Neural progenitor cell (in vitro differentiated cells): ENCODE data around the gene UBE2L5. TPM values are rescaled to one million over a fixed set of nuclear protein-coding genes. Genes with fewer than 3 reads are reported as not detected.

ENCODE experiments used
- DNase-seq: peaks from one replicate; pipeline ENCODE4 v3.0.0-alpha.2; 2016; ENCODE audit warnings: low spot score
- H2AFZ ChIP-seq: fragments of 200-600 bp; sonication (generic); replicated peaks from 2 replicates; pipeline ENCODE4 v1.6.1; 2016; ENCODE audit warnings: antibody characterized with exemption
- H3F3A ChIP-seq: fragments of 200-600 bp; sonication (generic); 2 replicates; pipeline ENCODE4 v1.6.1; 2016; ENCODE audit warnings: antibody characterized with exemption, low read depth
- H3K27ac ChIP-seq: fragments of 200-600 bp; sonication (generic); 2 replicates; pipeline ENCODE4 v1.5.1; 2016; ENCODE audit warnings: mild to moderate bottlenecking
- H3K27me3 ChIP-seq: fragments of 200-600 bp; sonication (generic); 2 replicates; pipeline ENCODE4 v1.6.1; 2016; ENCODE audit warnings: mild to moderate bottlenecking, moderate library complexity
- H3K36me3 ChIP-seq: fragments of 200-600 bp; sonication (generic); 2 replicates; pipeline ENCODE4 v1.5.1; 2016
- H3K4me1 ChIP-seq: fragments of 200-600 bp; sonication (generic); 2 replicates; pipeline ENCODE4 v1.6.1; 2016; ENCODE audit warnings: mixed run types
- H3K4me2 ChIP-seq: fragments of 200-600 bp; sonication (generic); 2 replicates; pipeline ENCODE4 v1.6.1; 2016
- H3K4me3 ChIP-seq: fragments of 200-600 bp; sonication (generic); 2 replicates; pipeline ENCODE4 v1.5.1; 2016
- H3K79me2 ChIP-seq: fragments of 200-600 bp; sonication (generic); 2 replicates; pipeline ENCODE4 v1.6.1; 2016; ENCODE audit warnings: low read depth
- H3K9ac ChIP-seq: fragments of 200-600 bp; sonication (generic); 2 replicates; pipeline ENCODE4 v1.6.1; 2016
- H3K9me3 ChIP-seq: fragments of 200-600 bp; sonication (generic); 2 replicates; pipeline ENCODE4 v1.5.1; 2016; ENCODE audit warnings: low read depth
- H4K20me1 ChIP-seq: fragments of 200-600 bp; sonication (generic); 2 replicates; pipeline ENCODE4 v1.6.1; 2016; ENCODE audit warnings: low read depth
- H3K27ac Mint-ChIP-seq: 3 replicates; pipeline ENCODE4 v1.8.0; 2021; ENCODE audit warnings: mixed read lengths
- H3K27me3 Mint-ChIP-seq: 2 replicates; pipeline ENCODE4 v1.8.0; 2022; ENCODE audit warnings: low read depth, mild to moderate bottlenecking, inconsistent platforms, moderate library complexity, mixed read lengths; ENCODE audit not compliant: insufficient read depth
- H3K36me3 Mint-ChIP-seq: 3 replicates; pipeline ENCODE4 v1.8.0; 2021; ENCODE audit warnings: mixed read lengths
- H3K4me1 Mint-ChIP-seq: 3 replicates; pipeline ENCODE4 v1.8.0; 2021; ENCODE audit warnings: mixed read lengths
- H3K4me3 Mint-ChIP-seq: 3 replicates; pipeline ENCODE4 v1.8.0; 2021; ENCODE audit warnings: mild to moderate bottlenecking, moderate library complexity, mixed read lengths
- H3K9me3 Mint-ChIP-seq: 3 replicates; pipeline ENCODE4 v1.8.0; 2020; ENCODE audit warnings: mixed read lengths
- CTCF ChIP-seq: fragments of 200-600 bp; sonication (generic); IDR thresholded peaks from 2 replicates; pipeline ENCODE4 v1.5.1; 2017; ENCODE audit warnings: antibody characterized with exemption, mild to moderate bottlenecking
- EZH2 ChIP-seq: fragments of 200-600 bp; sonication (generic); IDR thresholded peaks from 2 replicates; pipeline ENCODE4 v1.6.1; 2017; ENCODE audit warnings: antibody characterized with exemption, mild to moderate bottlenecking, moderate library complexity
- EZH2phosphoT487 ChIP-seq: fragments of 200-600 bp; sonication (generic); IDR thresholded peaks from 2 replicates; pipeline ENCODE4 v1.6.1; 2017; ENCODE audit warnings: antibody characterized with exemption
- total RNA-seq: library from RNA; depleted of rRNA; stranded (reverse); fragments of >200 nt; gene quantifications from 2 replicates; pipeline ENCODE4 v1.2.3, GENCODE V29; 2015; ENCODE audit warnings: low replicate concordance

Gene UBE2L5
- total RNA-seq, 1 donor from 2014 or later, result not detected

- H3K27me3 Mint-ChIP-seq, result no peaks in the 10 kb centered on the region
- no peak overlapping the region for H3K4me3 ChIP-seq
- H3K4me1 Mint-ChIP-seq, result no peaks in the 10 kb centered on the region
- no peak for TF ChIP-seq EZH2phosphoT487
- no peak for TF ChIP-seq CTCF
- H4K20me1 ChIP-seq, result no peaks in the 10 kb centered on the region
- H3K27me3 ChIP-seq, result no peaks in the 10 kb centered on the region
- H2AFZ ChIP-seq, result no peak overlapping the region
- H3F3A ChIP-seq, result no peaks in the 10 kb centered on the region
- H3K4me3 Mint-ChIP-seq, result no peak overlapping the region
- H3K4me2 ChIP-seq, result no peak overlapping the region
- H3K4me1 ChIP-seq, result no peaks in the 10 kb centered on the region
- H3K79me2 ChIP-seq, result no peaks in the 10 kb centered on the region
- no peak for DNase-seq
- H3K9me3 Mint-ChIP-seq, result no peaks in the 10 kb centered on the region
- H3K27ac Mint-ChIP-seq, result no peak overlapping the region
- H3K27ac ChIP-seq, result no peak overlapping the region
- no peak overlapping the region for H3K9ac ChIP-seq
- no peaks in the 10 kb centered on the region for H3K9me3 ChIP-seq
- no peaks in the 10 kb centered on the region for H3K36me3 Mint-ChIP-seq
- no peaks in the 10 kb centered on the region for H3K36me3 ChIP-seq
Observed at GRCh38 chr13:30381049-30381448, 41.2 kb upstream of the UBE2L5 start.

GRCh38 chr13:30382836-30383525 is 39.3 kb upstream of the UBE2L5 start:
- no peak for DNase-seq
- no peaks in the 10 kb centered on the region for H4K20me1 ChIP-seq
- H3F3A ChIP-seq, result no peaks in the 10 kb centered on the region
- no peaks in the 10 kb centered on the region for H3K36me3 ChIP-seq
- Mint-ChIP-seq H3K4me1 (no peaks in the 10 kb centered on the region), H3K9me3 (no peaks in the 10 kb centered on the region), H3K27me3 (no peaks in the 10 kb centered on the region), H3K36me3 (no peaks in the 10 kb centered on the region), H3K4me3 (no peak overlapping the region), H3K27ac (no peak overlapping the region)
- H3K9me3 ChIP-seq, result no peaks in the 10 kb centered on the region
- H3K4me3 ChIP-seq, result no peak overlapping the region
- no peak overlapping the region for H3K9ac ChIP-seq
- no peaks in the 10 kb centered on the region for H3K4me1 ChIP-seq
- H3K79me2 ChIP-seq, result no peaks in the 10 kb centered on the region
- H2AFZ ChIP-seq, result no peak overlapping the region
- TF ChIP-seq EZH2 (no peak), CTCF (no peak), EZH2phosphoT487 (no peak)
- no peak overlapping the region for H3K27ac ChIP-seq
- no peak overlapping the region for H3K4me2 ChIP-seq
- H3K27me3 ChIP-seq, result no peaks in the 10 kb centered on the region

- H3F3A ChIP-seq, result no peaks in the 10 kb centered on the region
- Mint-ChIP-seq H3K27me3 (peaks cover 5% of the 10 kb centered on the region), H3K9me3 (no peaks in the 10 kb centered on the region), H3K36me3 (no peaks in the 10 kb centered on the region), H3K27ac (no peak overlapping the region), H3K4me3 (no peak overlapping the region), H3K4me1 (peaks cover 9% of the 10 kb centered on the region)
- no peak overlapping the region for H3K4me3 ChIP-seq
- no peak overlapping the region for H3K9ac ChIP-seq
- no peaks in the 10 kb centered on the region for H3K4me1 ChIP-seq
- peak overlapping the region; percentile 38 for H2AFZ ChIP-seq
- no peak overlapping the region for H3K27ac ChIP-seq
- no peaks in the 10 kb centered on the region for H3K9me3 ChIP-seq
- TF ChIP-seq EZH2 (no peak), CTCF (no peak), EZH2phosphoT487 (no peak)
- DNase-seq, result peak; percentile 13
- no peaks in the 10 kb centered on the region for H3K36me3 ChIP-seq
- no peaks in the 10 kb centered on the region for H3K79me2 ChIP-seq
- H3K27me3 ChIP-seq, result no peaks in the 10 kb centered on the region
- H3K4me2 ChIP-seq, result no peak overlapping the region
- H4K20me1 ChIP-seq, result no peaks in the 10 kb centered on the region
Observed at GRCh38 chr13:30388406-30389283, 33.6 kb upstream of the UBE2L5 start.
